K562 (cell line): ENCODE results near the gene SYT1. TPM values are rescaled to one million over a fixed set of nuclear protein-coding genes. Genes with fewer than 3 reads are reported as not detected.

ENCODE experiments used
- ATAC-seq: fragments of 200-7000 bp; cut with Tn5 transposase; 3 replicates; pipeline ENCODE4 v1.9.1; 2020; ENCODE audit warnings: moderate library complexity
- BruUV-seq: library from RNA; stranded (reverse); fragments of 400-500 nt; replicated peaks from 2 replicates; lab custom pipeline; 2021; lab: Mats Ljungman, UMichigan
- CTCF ChIA-PET: fragments of 300-600 bp; formaldehyde crosslinking; extraction: SDS; loops from one replicate; lab custom pipeline; 2021; ENCODE audit warnings: low intra/inter-chr PET ratio; lab: Yijun Ruan, JAX
- POLR2A ChIA-PET: fragments of 300-600, 350-650 bp; sonication (Branson Sonifier 250); formaldehyde crosslinking; extraction: SDS; loops from one replicate; lab custom pipeline; 2021; ENCODE audit warnings: antibody characterized with exemption, inconsistent platforms; lab: Yijun Ruan, JAX
- DNase-seq, 4 experiments: peaks; one replicate each; pipeline versions ENCODE4 v3.0.0 to v3.0.0-alpha.2; 2011 to 2018; ENCODE audit warnings: low spot score in 3 of 4, mixed read lengths in 3 of 4; ENCODE audit errors: extremely low read depth in 1 of 4
- FAIRE-seq: peaks from 2 replicates; lab custom pipeline; 2011; peaks lifted over from hg19 to GRCh38; lab: Jason Lieb, UNC
- H2AFZ ChIP-seq: 2 replicates; pipeline ENCODE4 v1.6.0; 2011; ENCODE audit warnings: low read depth, low read length, control low read depth, inconsistent platforms
- H3K27ac ChIP-seq: fragments of 200-600 bp; 3 replicates; pipeline ENCODE4 v1.8.0; 2011; ENCODE audit warnings: low read depth, mild to moderate bottlenecking, control low read depth, inconsistent platforms, low read length, moderate library complexity, mixed read lengths; ENCODE audit errors: extremely low read depth
- H3K27me3 ChIP-seq, 2 experiments: fragments of 300-600 bp in 1 of 2; 2 replicates in 1 of 2; 3 replicates in 1 of 2; pipeline versions ENCODE4 v1.6.0 to v1.8.0; 2011; ENCODE audit warnings: inconsistent platforms in 2 of 2, low read length in 2 of 2, mild to moderate bottlenecking in 1 of 2, mixed read lengths in 1 of 2, moderate library complexity in 1 of 2; ENCODE audit not compliant: control insufficient read depth in 2 of 2, insufficient read depth in 2 of 2
- H3K36me3 ChIP-seq: fragments of 300-600 bp; 3 replicates; pipeline ENCODE4 v1.8.0; 2011; ENCODE audit warnings: mild to moderate bottlenecking, low read length, inconsistent platforms; ENCODE audit not compliant: control insufficient read depth, insufficient read depth
- H3K4me1 ChIP-seq, 2 experiments: fragments of 200-600 bp in 1 of 2; replicated peaks in 1 of 2; 2 replicates in 1 of 2; 3 replicates in 1 of 2; pipeline versions ENCODE4 v1.5.1 to v1.8.0; 2011; ENCODE audit warnings: inconsistent platforms in 2 of 2, low read length in 2 of 2, mild to moderate bottlenecking in 1 of 2, mixed read lengths in 1 of 2, moderate library complexity in 1 of 2; ENCODE audit not compliant: control insufficient read depth in 2 of 2, insufficient read depth in 2 of 2
- H3K4me2 ChIP-seq: 2 replicates; pipeline ENCODE4 v1.6.1; 2011; ENCODE audit warnings: low read length, control low read depth, inconsistent platforms, mixed read lengths; ENCODE audit not compliant: insufficient read depth
- H3K4me3 ChIP-seq: fragments of 200-600 bp; sonication (generic), shearing (Covaris generic); 2 replicates; pipeline ENCODE4 v1.5.1; 2016; ENCODE audit warnings: control low read depth, inconsistent platforms
- H3K79me2 ChIP-seq: fragments of 200-600 bp; 3 replicates; pipeline ENCODE4 v1.8.0; 2011; ENCODE audit warnings: low read length, inconsistent platforms; ENCODE audit not compliant: control insufficient read depth, insufficient read depth
- H3K9ac ChIP-seq, 2 experiments: 2 replicates each; pipeline versions ENCODE4 v1.6.0 to v1.6.1; 2011; ENCODE audit warnings: low read depth in 2 of 2, low read length in 2 of 2, control low read depth in 1 of 2, inconsistent platforms in 1 of 2, mild to moderate bottlenecking in 1 of 2, mixed read lengths in 1 of 2; ENCODE audit not compliant: insufficient read depth in 1 of 2
- H3K9me1 ChIP-seq: one replicate; pipeline ENCODE4 v1.6.0; 2011; ENCODE audit warnings: inconsistent platforms, mild to moderate bottlenecking, low read length, moderate library complexity; ENCODE audit not compliant: control insufficient read depth, insufficient read depth
- H3K9me3 ChIP-seq: replicated peaks from 2 replicates; pipeline ENCODE4 v1.5.1; 2011; ENCODE audit warnings: low read depth, low read length, inconsistent platforms; ENCODE audit not compliant: control insufficient read depth, insufficient read depth
- H4K20me1 ChIP-seq: replicated peaks from 2 replicates; pipeline ENCODE4 v1.6.1; 2011; ENCODE audit warnings: low read length, inconsistent platforms, mixed read lengths; ENCODE audit not compliant: control insufficient read depth, insufficient read depth
- HCFC1 ChIP-seq: IDR thresholded peaks from 2 replicates; pipeline ENCODE4 v1.6.1; 2012; ENCODE audit warnings: low read depth, low read length, improper control_type of control experiment
- NCOA4 ChIP-seq: fragments of 450-650 bp; IDR thresholded peaks from 2 replicates; pipeline ENCODE4 v1.6.1; 2018; ENCODE audit warnings: mild to moderate bottlenecking; ENCODE audit not compliant: partially characterized antibody
- ZNF75A ChIP-seq: fragments of 450-650 bp; formaldehyde crosslinking; IDR thresholded peaks from 2 replicates; pipeline ENCODE4 v1.4.0; 2020; ENCODE audit warnings: mild to moderate bottlenecking
- WGBS: fragments of 100-300 bp; shearing (Covaris generic); methylation state at CpG from one replicate; pipeline ENCODE4 v1.1.6; 2016; ENCODE audit warnings: low coverage, mixed read lengths; ENCODE audit not compliant: insufficient coverage; ENCODE audit errors: missing lambda C conversion rate; 5-methylcytosine and 5-hydroxymethylcytosine counted together
- in situ Hi-C: fragments of 300-500 bp; cut with MboI; formaldehyde crosslinking; loops from 4 replicates; pipeline ENCODE4 v1.15.0; 2018; ENCODE audit warnings: inconsistent platforms, mixed read lengths
- intact Hi-C: fragments of 100-400 bp; cut with micrococcal nuclease; formaldehyde crosslinking; loops from 2 replicates; pipeline ENCODE4 v1.14.2; 2022
- polyA plus RNA-seq, 8 experiments: library from polyadenylated mRNA; depleted of rRNA in 4 of 8; stranded (reverse) in 5 of 8; unstranded in 3 of 8; fragments of >200 nt; fragmentation: Nextera tagmentation in 2 of 8; fragmentation: Illumina TruSeq in 1 of 8; extraction: Ambion mirVana in 2 of 8; extraction: Trizol in 1 of 8; gene quantifications; 2 replicates each; pipeline versions ENCODE4 v1.2.1 to v1.2.3, GENCODE V29; 2011 to 2014; ENCODE audit warnings: inconsistent platforms in 1 of 8, missing spikeins in 1 of 8
- total RNA-seq, 7 experiments: library from RNA; depleted of rRNA in 6 of 7; stranded (reverse); fragments of >200 nt in 6 of 7; fragmentation: Illumina TruSeq in 2 of 7; extraction: Trizol in 2 of 7; gene quantifications; 2 replicates each; pipeline versions ENCODE4 v1.2.1 to v1.2.3, GENCODE V29; 2011 to 2021; ENCODE audit warnings: low replicate concordance in 1 of 7
- TF ChIP-seq, protein P1 (sequence below): sonication (generic); formaldehyde crosslinking; IDR thresholded peaks from 2 replicates; pipeline ENCODE4 v1.8.0; 2022; ENCODE audit warnings: mild to moderate bottlenecking, missing genetic modification reagents

SYT1 gene
- total and polyA plus RNA-seq, 9 of the 15 experiments (the other 6 are each of a cell fraction or from before 2014, with no cell fraction given): 0.03 to 0.13 (median 0.07) TPM; not detected in 4

DNA sequence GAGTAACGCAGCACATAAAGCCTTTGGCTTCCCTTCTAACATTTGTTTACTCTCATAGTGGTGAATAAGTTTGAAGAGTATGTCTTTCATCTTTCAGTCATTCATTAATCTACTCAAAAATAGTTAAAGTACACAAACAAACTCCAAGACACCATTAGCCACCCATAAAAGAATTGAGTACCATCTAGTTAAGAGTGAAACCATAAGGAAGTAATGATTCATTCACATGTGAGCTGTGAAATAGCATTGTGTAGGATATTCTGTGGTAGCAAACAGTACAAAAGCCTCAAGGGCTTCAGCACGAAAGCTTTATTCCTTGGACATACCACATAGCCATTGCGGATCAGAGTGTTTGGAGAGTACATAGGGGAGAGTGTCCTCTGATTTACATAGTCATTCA, 13.9 kb downstream of the SYT1 start:
- H2AFZ ChIP-seq: no peak overlapping the region
- no peak overlapping the region for H3K4me3 ChIP-seq
- intact Hi-C loops: no loop called here
- in situ Hi-C loops: no loop called here
- no TSS peak for BruUV-seq
- POLR2A ChIA-PET: no interaction called here
- H3K9me1 ChIP-seq: no peaks in the 10 kb centered on the region
- no peak overlapping the region for H3K4me2 ChIP-seq
- no peak for DNase-seq
- ATAC-seq: no peak
- no peaks in the 10 kb centered on the region for H4K20me1 ChIP-seq
- no peaks in the 10 kb centered on the region for H3K36me3 ChIP-seq
- FAIRE-seq: no peak
- H3K27me3 ChIP-seq: no peaks in the 10 kb centered on the region
- no peaks in the 10 kb centered on the region for H3K79me2 ChIP-seq
- no peaks in the 10 kb centered on the region for H3K9me3 ChIP-seq
- no peak overlapping the region for H3K27ac ChIP-seq
- H3K9ac ChIP-seq: no peak overlapping the region
- 3% methylated on average over 3 of the region's 3 CpGs for WGBS
- H3K4me1 ChIP-seq: no peaks in the 10 kb centered on the region
- CTCF ChIA-PET: no interaction called here
- no peak for TF ChIP-seq HCFC1
- TF ChIP-seq, protein P1, sequence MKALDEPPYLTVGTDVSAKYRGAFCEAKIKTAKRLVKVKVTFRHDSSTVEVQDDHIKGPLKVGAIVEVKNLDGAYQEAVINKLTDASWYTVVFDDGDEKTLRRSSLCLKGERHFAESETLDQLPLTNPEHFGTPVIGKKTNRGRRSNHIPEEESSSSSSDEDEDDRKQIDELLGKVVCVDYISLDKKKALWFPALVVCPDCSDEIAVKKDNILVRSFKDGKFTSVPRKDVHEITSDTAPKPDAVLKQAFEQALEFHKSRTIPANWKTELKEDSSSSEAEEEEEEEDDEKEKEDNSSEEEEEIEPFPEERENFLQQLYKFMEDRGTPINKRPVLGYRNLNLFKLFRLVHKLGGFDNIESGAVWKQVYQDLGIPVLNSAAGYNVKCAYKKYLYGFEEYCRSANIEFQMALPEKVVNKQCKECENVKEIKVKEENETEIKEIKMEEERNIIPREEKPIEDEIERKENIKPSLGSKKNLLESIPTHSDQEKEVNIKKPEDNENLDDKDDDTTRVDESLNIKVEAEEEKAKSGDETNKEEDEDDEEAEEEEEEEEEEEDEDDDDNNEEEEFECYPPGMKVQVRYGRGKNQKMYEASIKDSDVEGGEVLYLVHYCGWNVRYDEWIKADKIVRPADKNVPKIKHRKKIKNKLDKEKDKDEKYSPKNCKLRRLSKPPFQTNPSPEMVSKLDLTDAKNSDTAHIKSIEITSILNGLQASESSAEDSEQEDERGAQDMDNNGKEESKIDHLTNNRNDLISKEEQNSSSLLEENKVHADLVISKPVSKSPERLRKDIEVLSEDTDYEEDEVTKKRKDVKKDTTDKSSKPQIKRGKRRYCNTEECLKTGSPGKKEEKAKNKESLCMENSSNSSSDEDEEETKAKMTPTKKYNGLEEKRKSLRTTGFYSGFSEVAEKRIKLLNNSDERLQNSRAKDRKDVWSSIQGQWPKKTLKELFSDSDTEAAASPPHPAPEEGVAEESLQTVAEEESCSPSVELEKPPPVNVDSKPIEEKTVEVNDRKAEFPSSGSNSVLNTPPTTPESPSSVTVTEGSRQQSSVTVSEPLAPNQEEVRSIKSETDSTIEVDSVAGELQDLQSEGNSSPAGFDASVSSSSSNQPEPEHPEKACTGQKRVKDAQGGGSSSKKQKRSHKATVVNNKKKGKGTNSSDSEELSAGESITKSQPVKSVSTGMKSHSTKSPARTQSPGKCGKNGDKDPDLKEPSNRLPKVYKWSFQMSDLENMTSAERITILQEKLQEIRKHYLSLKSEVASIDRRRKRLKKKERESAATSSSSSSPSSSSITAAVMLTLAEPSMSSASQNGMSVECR (CRISPR knock-in tag): no peak
- no peak for TF ChIP-seq NCOA4
- no peak for TF ChIP-seq ZNF75A
